Ascending aorta (tissue), 2 donors: ENCODE measurements around the gene TBL3. TPM values are rescaled to one million over a fixed set of nuclear protein-coding genes. Genes with fewer than 3 reads are reported as not detected.

Experiments
- DNase-seq, 2 donors: peaks; one replicate each; pipeline ENCODE4 v3.0.0-alpha.2; 2019; ENCODE audit warnings: low spot score in 2 of 2
- H3K27ac ChIP-seq, 2 donors: fragments of 200-600 bp; sonication (generic); one replicate each; pipeline ENCODE4 v1.5.1; 2016 to 2017; ENCODE audit warnings: mild to moderate bottlenecking in 1 of 2
- H3K27me3 ChIP-seq: fragments of 200-600 bp; sonication (generic); one replicate; pipeline ENCODE4 v1.5.1; 2017
- H3K36me3 ChIP-seq, 2 donors: fragments of 200-600 bp; sonication (generic); one replicate each; pipeline ENCODE4 v1.5.1; 2016
- H3K4me1 ChIP-seq, 2 donors: fragments of 200-600 bp; sonication (generic); one replicate each; pipeline ENCODE4 v1.5.1; 2016 to 2017; ENCODE audit warnings: mild to moderate bottlenecking in 1 of 2
- H3K4me3 ChIP-seq, 2 donors: fragments of 200-600 bp; sonication (generic); one replicate each; pipeline ENCODE4 v1.5.1; 2016 to 2017; ENCODE audit warnings: mild to moderate bottlenecking in 1 of 2
- H3K9me3 ChIP-seq, 2 donors: fragments of 200-600 bp; sonication (generic); one replicate each; pipeline ENCODE4 v1.5.1; 2016
- intact Hi-C: fragments of 100-400 bp; cut with DNase I; formaldehyde crosslinking; loops from one replicate; pipeline ENCODE4 v1.15.1; 2023
- total RNA-seq: library from RNA; depleted of rRNA; stranded (reverse); fragments of >200 nt; gene quantifications from one replicate; pipeline ENCODE4 v1.1.0, GENCODE V29; 2016
- TF ChIP-seq, protein P1 (sequence below), 3 experiments: fragments of 200-600 bp in 2 of 3; fragments of 450-650 bp in 1 of 3; sonication (generic) in 2 of 3; IDR thresholded peaks; one replicate each; pipeline ENCODE4 v1.5.1; 2016 to 2019; ENCODE audit warnings: antibody characterized with exemption in 3 of 3, mild to moderate bottlenecking in 1 of 3, moderate library complexity in 1 of 3

Gene TBL3
- total RNA-seq, 1 donor from 2014 or later = 55.7 TPM

DNA sequence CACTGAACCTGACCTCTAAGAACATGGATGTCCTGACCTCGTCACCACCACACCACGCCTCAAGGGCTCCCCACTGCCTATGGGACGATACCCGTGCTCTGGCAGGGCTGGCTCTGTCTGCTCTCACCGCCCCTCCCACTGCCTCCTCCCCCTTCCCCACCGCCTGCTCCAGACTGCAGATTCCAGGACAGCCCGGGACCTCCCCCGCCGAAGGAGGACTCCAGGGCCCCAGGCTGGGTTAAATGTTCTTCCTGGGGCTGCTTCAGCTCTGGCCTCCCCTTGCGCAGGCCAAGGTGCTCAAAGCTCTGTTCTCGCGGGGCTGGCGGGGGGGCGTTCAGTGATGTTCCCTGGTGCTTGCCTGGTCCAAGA lies 50.9 kb downstream of the TBL3 start:
- Histone ChIP-seq H3K4me1 (peaks cover 17 to 26% of the 10 kb centered on the region in 2 donors), H3K36me3 (no peaks in the 10 kb centered on the region), H3K9me3 (no peaks in the 10 kb centered on the region), H3K27ac (no peak overlapping the region), H3K27me3 (no peaks in the 10 kb centered on the region), H3K4me3 (peak overlapping the region; percentile 35 to 58)
- TF ChIP-seq, protein P1, sequence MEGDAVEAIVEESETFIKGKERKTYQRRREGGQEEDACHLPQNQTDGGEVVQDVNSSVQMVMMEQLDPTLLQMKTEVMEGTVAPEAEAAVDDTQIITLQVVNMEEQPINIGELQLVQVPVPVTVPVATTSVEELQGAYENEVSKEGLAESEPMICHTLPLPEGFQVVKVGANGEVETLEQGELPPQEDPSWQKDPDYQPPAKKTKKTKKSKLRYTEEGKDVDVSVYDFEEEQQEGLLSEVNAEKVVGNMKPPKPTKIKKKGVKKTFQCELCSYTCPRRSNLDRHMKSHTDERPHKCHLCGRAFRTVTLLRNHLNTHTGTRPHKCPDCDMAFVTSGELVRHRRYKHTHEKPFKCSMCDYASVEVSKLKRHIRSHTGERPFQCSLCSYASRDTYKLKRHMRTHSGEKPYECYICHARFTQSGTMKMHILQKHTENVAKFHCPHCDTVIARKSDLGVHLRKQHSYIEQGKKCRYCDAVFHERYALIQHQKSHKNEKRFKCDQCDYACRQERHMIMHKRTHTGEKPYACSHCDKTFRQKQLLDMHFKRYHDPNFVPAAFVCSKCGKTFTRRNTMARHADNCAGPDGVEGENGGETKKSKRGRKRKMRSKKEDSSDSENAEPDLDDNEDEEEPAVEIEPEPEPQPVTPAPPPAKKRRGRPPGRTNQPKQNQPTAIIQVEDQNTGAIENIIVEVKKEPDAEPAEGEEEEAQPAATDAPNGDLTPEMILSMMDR (IDR thresholded peaks at IDR 0.05) = no peak
- DNase-seq = no peak
- intact Hi-C loops = loop anchor here (1.0 to 10.0 kb wide), 3 partner anchors 25 to 232 kb away; partner anchors contain the start of genes ECI1, NTHL1 and TSC2

DNA sequence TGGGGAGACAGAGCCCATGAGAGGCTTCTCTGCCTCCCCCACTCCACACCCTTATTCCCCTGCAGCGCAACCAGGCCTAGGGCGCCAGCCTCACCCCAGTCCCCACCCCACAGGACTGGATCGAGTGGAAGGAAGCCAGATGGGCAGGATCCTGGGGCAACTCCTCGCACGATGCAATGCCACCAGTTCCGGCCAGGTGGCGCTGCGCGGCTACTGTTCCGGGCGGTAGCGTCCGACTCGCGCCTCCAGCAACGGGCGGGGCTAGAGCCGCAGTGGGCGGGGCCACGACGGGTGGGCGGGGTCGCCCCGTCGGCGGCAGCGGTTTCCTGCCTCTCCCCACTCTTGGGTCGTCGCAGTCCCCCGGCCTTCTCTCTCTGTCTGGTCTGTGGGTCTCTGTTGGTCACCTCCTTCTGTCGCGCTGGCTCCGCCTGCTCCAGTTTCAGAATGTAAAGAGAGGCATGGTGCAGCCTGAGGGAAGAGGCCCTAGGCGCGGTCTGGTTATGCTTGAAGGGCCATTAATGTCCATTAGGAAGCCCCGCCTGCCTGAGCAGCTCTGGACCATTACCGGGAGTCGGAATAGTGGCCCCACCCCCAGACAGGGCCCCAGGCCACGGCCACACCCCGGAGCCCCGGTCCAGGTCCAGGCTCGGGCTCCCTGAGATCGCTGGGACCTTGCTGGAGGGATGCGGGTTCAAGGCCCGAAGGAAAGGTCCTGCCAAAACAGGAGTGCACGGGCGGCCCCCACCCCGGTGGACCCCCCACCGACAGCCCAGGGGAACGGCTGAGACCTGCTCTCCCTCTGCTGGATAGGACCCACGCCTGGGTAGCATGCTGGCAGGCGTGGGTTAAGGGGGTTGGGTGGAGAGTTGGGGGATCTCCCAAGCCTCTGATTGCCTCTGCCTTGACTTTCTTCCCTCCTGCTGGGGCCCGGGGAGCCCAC lies 51.5 kb downstream of the TBL3 start:
- intact Hi-C loops = loop anchor here (1.0 to 10.0 kb wide), 3 partner anchors 24 to 231 kb away; partner anchors contain the start of genes ECI1, NTHL1 and TSC2
- peak; percentile 75 to 96 for DNase-seq
- H3K4me1 ChIP-seq = peaks cover 17 to 31% of the 10 kb centered on the region in 2 donors
- H3K27me3 ChIP-seq = no peaks in the 10 kb centered on the region
- H3K27ac ChIP-seq = peak overlapping the region; percentile 66 to 73
- TF ChIP-seq, protein P1 (IDR thresholded peaks at IDR 0.05) = peak; percentile 98 to 99 (median 98)
- peak overlapping the region; percentile 35 to 58 for H3K4me3 ChIP-seq
- no peaks in the 10 kb centered on the region for H3K36me3 ChIP-seq
- no peaks in the 10 kb centered on the region for H3K9me3 ChIP-seq

DNA sequence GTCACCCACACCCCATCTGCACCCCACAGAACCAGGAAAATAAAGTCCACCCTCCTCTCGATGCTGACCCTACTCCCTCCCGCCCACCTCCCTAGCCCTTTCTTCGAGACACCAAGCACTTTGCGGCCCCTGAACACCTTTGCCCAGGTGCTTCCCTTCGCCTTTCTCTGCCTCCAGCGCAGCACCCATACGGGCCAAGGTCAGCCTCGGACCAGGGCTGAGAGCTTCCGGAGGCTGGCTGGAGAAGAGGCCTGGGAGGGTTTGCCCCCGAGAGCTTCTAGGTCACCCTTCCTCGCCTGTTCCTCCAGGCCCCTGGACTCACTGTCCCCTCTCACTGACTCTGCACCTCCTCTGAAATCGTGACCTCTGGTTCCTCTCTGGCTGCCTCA lies 52.2 kb downstream of the TBL3 start:
- Histone ChIP-seq H3K4me1 (peaks cover 17 to 31% of the 10 kb centered on the region in 2 donors), H3K27ac (peak overlapping the region in 1 of 2 donors; percentile 73), H3K27me3 (no peaks in the 10 kb centered on the region), H3K4me3 (no peak overlapping the region), H3K9me3 (no peaks in the 10 kb centered on the region), H3K36me3 (no peaks in the 10 kb centered on the region)
- DNase-seq = no peak
- intact Hi-C loops = loop anchor here (10.0 kb wide), 1 partner anchor 231 kb away; the partner anchor contains the start of gene ECI1
- TF ChIP-seq, protein P1 (IDR thresholded peaks at IDR 0.05) = no peak

DNA sequence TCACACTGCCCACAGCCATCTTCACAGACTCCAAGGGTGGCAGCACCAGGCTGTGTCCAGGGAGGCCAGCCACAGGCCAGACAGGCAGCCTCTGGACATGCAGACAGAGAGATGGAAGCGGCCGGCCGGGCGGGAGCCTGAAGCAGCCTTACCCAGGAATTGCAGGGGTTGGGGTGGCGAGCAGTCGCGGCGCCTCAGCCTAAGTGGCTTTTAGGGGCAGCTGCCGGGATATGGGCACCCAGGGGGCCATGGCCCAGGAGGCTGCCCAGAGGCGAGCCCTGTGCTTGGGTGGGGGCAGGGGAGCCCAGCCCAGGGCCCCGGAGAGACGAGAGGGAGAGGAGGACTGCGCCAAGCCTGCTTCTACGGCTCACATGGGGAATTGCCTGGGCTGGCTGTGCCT lies 53.4 kb downstream of the TBL3 start:
- H3K27ac ChIP-seq = no peak overlapping the region
- DNase-seq = no peak
- no peaks in the 10 kb centered on the region for H3K36me3 ChIP-seq
- no peaks in the 10 kb centered on the region for H3K9me3 ChIP-seq
- peaks cover 17 to 31% of the 10 kb centered on the region in 2 donors for H3K4me1 ChIP-seq
- TF ChIP-seq, protein P1 (IDR thresholded peaks at IDR 0.05) = no peak
- H3K4me3 ChIP-seq = no peak overlapping the region
- H3K27me3 ChIP-seq = no peaks in the 10 kb centered on the region
- intact Hi-C loops = loop anchor here (10.0 kb wide), 1 partner anchor 230 kb away; the partner anchor contains the start of gene ECI1

DNA sequence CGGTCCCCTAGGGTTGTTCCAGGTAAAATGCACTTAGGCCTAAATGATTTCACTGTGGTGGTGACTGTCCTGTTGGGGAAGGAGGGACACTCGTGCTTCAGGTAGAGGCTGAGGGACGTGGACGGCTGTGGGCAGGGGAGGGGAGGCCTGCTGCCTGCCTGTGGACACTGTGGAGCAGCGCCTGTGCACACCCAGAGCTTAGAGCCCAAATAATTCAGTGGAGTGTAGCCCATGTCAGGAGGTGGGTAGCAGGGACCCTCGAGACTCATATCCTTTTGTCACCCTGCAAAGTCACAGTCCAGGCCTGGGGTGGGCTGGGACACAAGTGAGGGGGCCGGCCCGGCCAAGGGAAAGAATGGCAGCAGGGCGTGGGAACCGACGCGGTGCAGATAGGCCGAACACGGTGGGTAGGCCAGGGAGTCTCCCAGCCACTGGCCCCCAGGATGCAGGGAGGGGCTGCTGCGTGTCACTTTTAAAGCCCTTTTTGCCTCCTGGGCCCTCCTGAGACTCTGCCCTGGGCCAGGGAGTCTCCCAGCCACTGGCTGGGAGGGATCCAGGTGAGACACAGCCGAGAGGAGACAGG lies 54.1 kb downstream of the TBL3 start:
- H3K27ac ChIP-seq = peak overlapping the region; percentile 76 to 79
- TF ChIP-seq, protein P1 (IDR thresholded peaks at IDR 0.05) = no peak
- peaks cover 17 to 28% of the 10 kb centered on the region in 2 donors for H3K4me1 ChIP-seq
- no peak for DNase-seq
- H3K9me3 ChIP-seq = no peaks in the 10 kb centered on the region
- H3K4me3 ChIP-seq = peak overlapping the region; percentile 64 to 90
- H3K36me3 ChIP-seq = no peaks in the 10 kb centered on the region
- H3K27me3 ChIP-seq = no peaks in the 10 kb centered on the region
- intact Hi-C loops = loop anchor here (1.0 to 10.0 kb wide), 2 partner anchors 9 to 229 kb away; partner anchors contain the start of gene ECI1
